Islet precursor cell (in vitro differentiated cells): Measurements from ENCODE around the gene GJB1.
"Not testable (repeated sequence)": the region's sequence is repeated elsewhere in the genome, so short reads cannot be mapped to it uniquely, and the experiment has no call there.

Source experiments
- DNase-seq: peaks from one replicate; pipeline ENCODE4 v3.0.0-alpha.2; 2018

Gene GJB1

DNA sequence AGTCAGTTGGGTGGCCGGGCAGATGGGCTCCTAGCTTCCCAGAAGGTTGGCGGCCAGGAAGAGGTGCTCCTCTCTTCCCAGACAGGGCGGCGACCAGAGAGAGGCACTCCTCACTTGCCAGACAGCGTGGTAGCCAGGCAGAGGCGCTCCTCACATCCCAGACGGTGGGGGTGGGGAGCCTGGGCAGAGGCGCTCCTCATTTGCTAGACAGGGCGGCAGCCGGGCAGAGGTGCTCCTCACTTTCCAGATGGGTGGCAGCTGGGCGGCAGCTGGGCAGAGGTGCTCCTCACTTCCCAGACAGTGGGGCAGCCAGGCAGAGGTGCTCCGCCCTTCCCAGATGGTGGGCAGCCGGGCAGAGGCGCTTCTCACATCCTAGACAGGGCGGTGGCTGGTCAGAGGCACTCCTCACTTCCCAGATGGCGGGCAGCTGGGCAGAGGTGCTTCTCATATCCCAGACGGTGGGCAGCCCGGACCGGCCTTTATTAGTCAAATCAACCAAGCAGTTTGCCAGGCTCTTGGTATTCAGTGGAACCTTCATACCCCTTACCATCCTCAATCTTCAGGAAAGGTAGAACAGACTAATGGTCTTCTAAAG, 46.9 kb downstream of the GJB1 start:
- no peak for DNase-seq

- not testable (repeated sequence) for DNase-seq
These were observed 49.3 kb downstream of the GJB1 start for GRCh38 chrX:71272313-71272712.
